ENCODE data around the gene CPNE5. TPM values are rescaled to one million over a fixed set of nuclear protein-coding genes. Genes with fewer than 3 reads are reported as not detected.

CPNE5 gene
- total RNA-seq, 3 donors from 2014 or later (not counting 1 experiment from before 2014, with no cell fraction given) = 1.2 to 8.5 (median 2.0) TPM

GRCh38 chr6:36781669-36782068, 57.6 kb downstream of the CPNE5 start:
- TF ChIP-seq, protein P1, sequence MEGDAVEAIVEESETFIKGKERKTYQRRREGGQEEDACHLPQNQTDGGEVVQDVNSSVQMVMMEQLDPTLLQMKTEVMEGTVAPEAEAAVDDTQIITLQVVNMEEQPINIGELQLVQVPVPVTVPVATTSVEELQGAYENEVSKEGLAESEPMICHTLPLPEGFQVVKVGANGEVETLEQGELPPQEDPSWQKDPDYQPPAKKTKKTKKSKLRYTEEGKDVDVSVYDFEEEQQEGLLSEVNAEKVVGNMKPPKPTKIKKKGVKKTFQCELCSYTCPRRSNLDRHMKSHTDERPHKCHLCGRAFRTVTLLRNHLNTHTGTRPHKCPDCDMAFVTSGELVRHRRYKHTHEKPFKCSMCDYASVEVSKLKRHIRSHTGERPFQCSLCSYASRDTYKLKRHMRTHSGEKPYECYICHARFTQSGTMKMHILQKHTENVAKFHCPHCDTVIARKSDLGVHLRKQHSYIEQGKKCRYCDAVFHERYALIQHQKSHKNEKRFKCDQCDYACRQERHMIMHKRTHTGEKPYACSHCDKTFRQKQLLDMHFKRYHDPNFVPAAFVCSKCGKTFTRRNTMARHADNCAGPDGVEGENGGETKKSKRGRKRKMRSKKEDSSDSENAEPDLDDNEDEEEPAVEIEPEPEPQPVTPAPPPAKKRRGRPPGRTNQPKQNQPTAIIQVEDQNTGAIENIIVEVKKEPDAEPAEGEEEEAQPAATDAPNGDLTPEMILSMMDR (IDR thresholded peaks at IDR 0.05) = no peak
- 66% methylated on average over 8 of the region's 8 CpGs for WGBS (ENCODE audit: insufficient coverage)
- Mint-ChIP-seq H3K27me3 (ENCODE audit: low read depth in 2 of 2) (peaks cover 0 to 3% of the 10 kb centered on the region in 2 donors), H3K36me3 (no peaks in the 10 kb centered on the region), H3K27ac (no peak overlapping the region), H3K4me1 (peaks cover 5 to 39% of the 10 kb centered on the region in 2 donors), H3K4me3 (no peak overlapping the region), H3K9me3 (no peaks in the 10 kb centered on the region)
- ATAC-seq (no peak), DNase-seq (no peak)
- H3K27me3 ChIP-seq (ENCODE audit: control insufficient read depth, insufficient read depth, low read length) = peaks cover 2% of the 10 kb centered on the region
- no peaks in the 10 kb centered on the region for H3K36me3 ChIP-seq (ENCODE audit: control insufficient read depth, insufficient read depth, low read length)
- no peak overlapping the region for H3K4me3 ChIP-seq (ENCODE audit: low read length)
- peaks cover 30% of the 10 kb centered on the region for H3K4me1 ChIP-seq (ENCODE audit: control insufficient read depth, insufficient read depth, low read length)
- no peak overlapping the region for H3K27ac ChIP-seq (ENCODE audit: low read length)
- intact Hi-C loops (cut with micrococcal nuclease) = loop anchor here (2.0 to 10.0 kb wide), 2 partner anchors 15 to 167 kb away; no protein-coding TSS in a partner anchor
- H3K9me3 ChIP-seq (ENCODE audit: control insufficient read depth, insufficient read depth, low read length) = no peaks in the 10 kb centered on the region

GRCh38 chr6:36780442-36781177, 58.6 kb downstream of the CPNE5 start:
- ATAC-seq = no peak

DNA sequence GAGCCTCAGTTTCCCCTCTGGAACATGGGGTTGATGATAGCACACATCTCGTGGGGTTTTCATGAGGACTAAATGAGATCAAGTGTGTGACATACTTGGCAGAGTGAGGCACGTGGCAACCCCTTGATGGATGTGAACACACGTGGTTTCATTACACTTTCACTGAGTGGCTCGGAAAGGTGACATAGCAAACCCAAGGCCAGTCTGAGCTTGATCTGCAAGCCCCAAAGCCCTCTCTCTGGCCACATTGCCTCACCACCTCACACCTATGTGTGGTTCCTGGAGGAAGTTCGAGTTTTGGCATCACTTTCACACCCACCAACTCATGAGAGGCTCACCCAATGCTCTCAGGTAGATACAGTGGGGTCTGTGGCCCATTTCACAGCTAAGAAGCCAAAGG, 60.0 kb downstream of the CPNE5 start:
- H3K4me1 Mint-ChIP-seq = peaks cover 5 to 50% of the 10 kb centered on the region in 2 donors
- H3K4me3 Mint-ChIP-seq = no peak overlapping the region
- no peaks in the 10 kb centered on the region for H3K9me3 Mint-ChIP-seq
- Histone ChIP-seq H3K4me3 (ENCODE audit: low read length) (no peak overlapping the region), H3K27ac (ENCODE audit: low read length) (no peak overlapping the region), H3K36me3 (ENCODE audit: control insufficient read depth, insufficient read depth, low read length) (no peaks in the 10 kb centered on the region), H3K27me3 (ENCODE audit: control insufficient read depth, insufficient read depth, low read length) (peaks cover 2% of the 10 kb centered on the region), H3K4me1 (ENCODE audit: control insufficient read depth, insufficient read depth, low read length) (peaks cover 30% of the 10 kb centered on the region), H3K9me3 (ENCODE audit: control insufficient read depth, insufficient read depth, low read length) (no peaks in the 10 kb centered on the region)
- TF ChIP-seq, protein P1 (IDR thresholded peaks at IDR 0.05) = no peak
- intact Hi-C loops (cut with micrococcal nuclease) = no loop called here
- DNase-seq (peak; percentile 26 to 36), ATAC-seq (peak; percentile 68 to 85 (median 77))
- 27% methylated on average over 5 of the region's 5 CpGs for WGBS (ENCODE audit: insufficient coverage)
- H3K36me3 Mint-ChIP-seq = no peaks in the 10 kb centered on the region
- H3K27me3 Mint-ChIP-seq (ENCODE audit: low read depth in 2 of 2) = peaks cover 0 to 3% of the 10 kb centered on the region in 2 donors
- peak overlapping the region in 1 of 2 donors; percentile 18 for H3K27ac Mint-ChIP-seq

More at GRCh38 chr6:36780442-36781177, 58.6 kb downstream of the CPNE5 start:
- Mint-ChIP-seq H3K4me3 (no peak overlapping the region), H3K4me1 (peaks cover 5 to 46% of the 10 kb centered on the region in 2 donors), H3K27me3 (ENCODE audit: low read depth in 2 of 2) (peaks cover 0 to 3% of the 10 kb centered on the region in 2 donors), H3K9me3 (no peaks in the 10 kb centered on the region), H3K36me3 (no peaks in the 10 kb centered on the region), H3K27ac (no peak overlapping the region)
- no peak overlapping the region for H3K4me3 ChIP-seq (ENCODE audit: low read length)
- no peaks in the 10 kb centered on the region for H3K9me3 ChIP-seq (ENCODE audit: control insufficient read depth, insufficient read depth, low read length)
- no peaks in the 10 kb centered on the region for H3K36me3 ChIP-seq (ENCODE audit: control insufficient read depth, insufficient read depth, low read length)
- WGBS (ENCODE audit: insufficient coverage) = 51% methylated on average over 10 of the region's 11 CpGs
- H3K27ac ChIP-seq (ENCODE audit: low read length) = no peak overlapping the region
- H3K27me3 ChIP-seq (ENCODE audit: control insufficient read depth, insufficient read depth, low read length) = peaks cover 2% of the 10 kb centered on the region
- H3K4me1 ChIP-seq (ENCODE audit: control insufficient read depth, insufficient read depth, low read length) = peaks cover 30% of the 10 kb centered on the region
- no peak for DNase-seq
- TF ChIP-seq, protein P1 (IDR thresholded peaks at IDR 0.05) = no peak
- intact Hi-C loops (cut with micrococcal nuclease) = loop anchor here (10.0 kb wide), 1 partner anchor 166 kb away; no protein-coding TSS in a partner anchor

Measured in natural killer cell (primary cell).